ENCODE results near the gene NAV3.

- TF ChIP-seq CTCF (IDR thresholded peaks at IDR 0.05; ENCODE audit: poor library complexity, severe bottlenecking) = no peak
- no peak for TF ChIP-seq RAD21 (conservative IDR thresholded peaks at IDR 0.05)
- no peak for TF ChIP-seq EZH2 (IDR thresholded peaks at IDR 0.05; ENCODE audit: borderline replicate concordance, insufficient read depth, low read length, poor library complexity, severe bottlenecking)
- TF ChIP-seq MXI1 (conservative IDR thresholded peaks at IDR 0.05; ENCODE audit: poor library complexity, severe bottlenecking) = no peak
- no peak for TF ChIP-seq EP300 (conservative IDR thresholded peaks at IDR 0.05; ENCODE audit: poor library complexity, severe bottlenecking)
- no peak for TF ChIP-seq TAF1 (IDR thresholded peaks at IDR 0.05; ENCODE audit: low read depth)
- no peak for TF ChIP-seq POLR2AphosphoS5 (IDR thresholded peaks at IDR 0.05)
Observed at GRCh38 chr12:78037707-78038106, 207.0 kb downstream of the NAV3 start.

Measured in neural cell (in vitro differentiated cells).